NCI-H146 treated with DMSO at 0.1 percent for 48 hours (cell line): ENCODE data around the gene DOK5.
"Not testable (repeated sequence)": the region's sequence is repeated elsewhere in the genome, so short reads cannot be mapped to it uniquely, and the experiment has no call there.

ENCODE experiments used
- DNase-seq: peaks from one replicate; lab custom pipeline; 2025; ENCODE audit not compliant: unreplicated experiment; lab: John Stamatoyannopoulos, UW

DOK5 gene

GRCh38 chr20:54475334-54476168 is at the start of gene DOK5:
Gene DOK5 (plus strand): TSS chr20:54475593. CDS start chr20:54475947, 354 bp downstream.
- no peak for DNase-seq

- no peak for DNase-seq
Measured at GRCh38 chr20:54429364-54429763, 46.0 kb upstream of the DOK5 start.

- DNase-seq = no peak
Measured at GRCh38 chr20:54431156-54431944, 44.0 kb upstream of the DOK5 start.

- no peak for DNase-seq
Measured at GRCh38 chr20:54432966-54433365, 42.4 kb upstream of the DOK5 start.

DNA sequence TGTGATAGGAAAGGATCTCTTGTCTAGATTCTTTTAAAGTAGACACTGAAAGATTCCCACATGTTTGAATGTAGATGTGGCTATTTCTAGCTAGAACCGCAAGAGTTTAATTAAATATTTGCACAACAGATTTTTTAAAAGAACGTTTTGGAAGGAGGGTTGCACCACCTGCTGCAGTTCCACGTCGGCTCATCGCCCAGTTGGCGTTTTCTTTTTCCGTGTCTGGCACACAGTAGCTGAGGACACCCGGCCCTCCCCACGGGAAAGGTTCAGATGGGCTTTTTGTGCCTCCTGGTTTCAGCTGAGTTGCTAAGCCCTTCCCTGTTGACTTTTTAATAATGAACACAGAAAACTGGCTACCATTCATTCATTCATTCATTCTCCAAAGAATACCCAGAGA is 41.8 kb upstream of the DOK5 start:
- no peak for DNase-seq

- DNase-seq = no peak
Measured at GRCh38 chr20:54434196-54434595, 41.2 kb upstream of the DOK5 start.

DNA sequence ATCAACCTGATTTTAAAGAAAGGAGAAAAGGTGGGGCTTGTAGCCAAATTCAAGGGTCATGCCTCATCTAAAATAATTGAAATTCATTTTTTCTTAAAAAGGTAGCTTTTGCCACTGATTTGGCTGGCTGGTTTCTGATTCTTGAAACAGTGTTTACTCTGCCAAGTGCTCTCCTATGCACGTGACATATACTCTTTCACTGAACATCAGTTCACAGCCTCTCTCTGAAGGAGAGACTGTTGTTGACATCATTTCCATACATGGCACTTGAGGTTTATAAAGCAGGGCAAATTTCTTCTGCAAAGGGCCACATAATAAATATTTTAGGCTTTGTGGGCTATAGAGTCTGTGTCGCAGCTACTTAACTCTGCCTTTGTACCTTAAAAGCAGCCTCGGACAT is 40.4 kb upstream of the DOK5 start:
- DNase-seq = no peak

DNA sequence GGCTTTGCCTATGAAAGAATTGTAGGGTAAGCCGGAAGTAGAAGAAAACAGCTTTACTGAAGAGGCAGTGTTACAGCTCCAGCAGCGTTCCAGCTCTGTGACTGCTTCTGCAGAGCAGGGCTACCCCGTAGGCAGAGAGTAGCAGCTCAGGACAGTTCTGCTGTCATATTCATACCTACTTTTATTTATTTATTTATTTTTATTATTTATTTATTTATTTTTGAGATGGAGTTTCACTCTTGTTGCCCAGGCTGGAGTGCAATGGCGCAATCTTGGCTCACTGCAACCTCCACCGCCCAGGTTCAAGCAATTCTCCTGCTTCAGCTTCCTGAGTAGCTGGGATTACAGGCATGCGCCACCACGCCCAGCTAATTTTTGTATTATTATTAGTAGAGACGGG is 39.0 kb upstream of the DOK5 start:
- DNase-seq = not testable (repeated sequence)

GRCh38 chr20:54438166-54438565 is 37.2 kb upstream of the DOK5 start:
- DNase-seq = no peak

GRCh38 chr20:54450207-54450606 is 25.2 kb upstream of the DOK5 start:
- DNase-seq = no peak

DNA sequence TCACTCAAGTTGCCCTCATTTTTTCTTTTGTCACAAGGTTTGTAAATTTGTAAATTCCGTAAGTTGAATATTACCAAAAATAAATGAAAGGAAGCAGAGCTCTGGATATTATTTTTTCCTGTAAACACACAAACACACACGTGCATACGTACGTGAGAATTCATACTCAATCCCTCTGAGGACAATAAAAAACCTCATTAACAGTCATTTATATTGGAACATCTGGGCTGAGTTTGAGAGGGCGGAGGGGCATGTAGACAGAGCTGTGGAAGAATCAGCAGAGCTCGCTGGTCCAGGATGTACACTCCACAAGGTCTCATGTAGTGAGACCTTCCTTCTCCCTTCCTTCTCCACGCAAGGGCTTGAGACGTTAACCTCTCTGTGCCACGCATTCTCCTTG is 24.2 kb upstream of the DOK5 start:
- DNase-seq = no peak

DNA sequence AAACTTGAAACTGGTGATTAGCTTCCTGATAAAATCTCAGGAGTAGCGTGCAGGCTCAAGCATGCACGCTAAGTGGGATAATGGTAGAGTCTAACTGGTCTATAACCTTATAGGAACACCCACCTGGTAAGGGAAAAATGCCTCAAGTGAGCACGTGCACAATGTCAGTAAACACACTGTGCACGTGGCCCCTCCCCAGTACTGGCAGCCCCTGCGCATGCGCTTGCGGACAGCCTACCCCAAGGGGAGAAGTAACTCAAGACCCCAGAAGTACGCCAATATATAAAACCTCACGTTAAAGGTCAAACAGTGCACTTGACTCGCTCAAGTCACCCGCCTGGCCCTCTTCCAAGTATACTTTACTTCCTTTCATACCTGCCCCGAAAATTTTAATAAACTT is 23.1 kb upstream of the DOK5 start:
- no peak for DNase-seq

DNA sequence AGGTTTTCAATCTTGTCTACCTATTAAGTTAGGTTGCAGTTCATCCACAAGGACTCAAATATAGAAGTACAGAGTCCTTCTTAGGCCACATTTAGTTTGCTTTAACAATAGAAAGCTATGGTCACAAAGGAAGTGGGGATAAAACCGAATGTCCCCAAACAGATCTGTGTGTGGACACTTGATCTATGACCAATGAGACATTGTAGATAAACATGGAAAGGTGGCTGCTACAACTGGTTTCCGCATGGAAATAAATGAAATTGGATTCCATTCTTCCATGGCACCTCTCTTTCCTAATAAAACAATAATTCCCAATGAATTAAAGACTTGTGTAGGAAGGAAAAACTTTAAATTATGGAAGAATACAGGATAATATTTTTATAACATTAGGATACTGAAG is 20.4 kb upstream of the DOK5 start:
- no peak for DNase-seq

- DNase-seq = no peak
Measured at GRCh38 chr20:54456423-54456822, 19.0 kb upstream of the DOK5 start.

DNA sequence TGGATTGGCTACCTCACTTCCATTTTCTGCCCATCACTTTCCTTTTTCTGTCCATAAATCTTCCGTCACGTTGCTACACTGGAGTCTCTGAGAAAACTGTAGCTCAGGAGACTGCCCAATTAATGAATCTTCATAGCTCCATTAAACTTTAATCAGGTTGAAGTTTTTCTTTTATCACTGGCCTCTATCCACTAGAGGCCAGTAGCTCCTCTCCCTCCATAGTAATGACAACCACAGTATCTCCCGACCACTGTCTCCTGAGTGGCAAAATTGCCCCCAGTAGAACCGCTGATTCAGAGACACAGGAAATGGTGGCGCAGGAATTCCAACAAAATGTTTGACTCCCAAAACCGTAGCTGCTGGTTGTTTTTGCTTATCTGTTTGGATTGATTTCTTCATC is 18.4 kb upstream of the DOK5 start:
- no peak for DNase-seq

GRCh38 chr20:54458219-54458618 is 17.2 kb upstream of the DOK5 start:
- no peak for DNase-seq

DNA sequence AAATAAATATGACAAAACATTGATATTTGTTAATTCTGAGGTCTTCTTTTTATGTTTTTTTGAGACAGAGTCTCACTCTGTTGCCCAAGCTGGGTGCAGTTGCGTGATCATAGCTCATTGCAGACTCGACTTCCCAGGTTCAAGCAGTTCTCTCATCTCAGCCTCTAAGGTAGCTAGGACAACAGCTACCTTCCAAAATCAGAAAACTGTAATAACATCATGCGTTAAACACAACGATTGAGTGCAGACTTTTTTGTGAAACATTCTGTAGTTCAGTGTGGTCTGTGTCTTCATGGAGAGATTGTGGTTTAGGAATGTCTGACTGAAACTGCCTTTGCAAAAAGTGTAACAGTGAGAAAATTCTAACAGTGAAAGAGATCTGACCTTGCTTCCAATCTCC is 16.1 kb upstream of the DOK5 start:
- DNase-seq = no peak

DNA sequence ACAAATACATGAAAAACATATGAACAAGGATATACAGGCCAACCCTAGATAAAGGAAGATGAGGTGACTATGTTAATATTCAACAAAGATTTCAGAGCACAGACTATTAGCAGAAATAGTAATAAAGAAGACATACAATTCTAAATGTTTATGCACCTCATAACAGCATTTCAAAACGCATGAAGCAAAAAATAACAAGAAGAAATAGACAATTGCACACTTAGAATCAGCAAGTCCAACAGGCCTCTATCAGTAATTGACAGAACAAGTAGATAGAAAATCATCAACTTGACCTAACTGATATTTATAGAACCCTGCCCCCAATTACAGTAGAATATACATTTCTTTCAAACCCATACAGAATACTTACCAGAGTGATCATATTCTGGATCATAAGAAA is 11.4 kb upstream of the DOK5 start:
- no peak for DNase-seq

GRCh38 chr20:54466127-54466526 is 9.3 kb upstream of the DOK5 start:
- no peak for DNase-seq

- DNase-seq = no peak
Measured at GRCh38 chr20:54467622-54468021, 7.8 kb upstream of the DOK5 start.

- DNase-seq = no peak
Measured at GRCh38 chr20:54468082-54468481, 7.3 kb upstream of the DOK5 start.

- no peak for DNase-seq
Measured at GRCh38 chr20:54469293-54469692, 6.1 kb upstream of the DOK5 start.
